Glutamatergic neuron (in vitro differentiated cells): ENCODE measurements around the gene APBB2. TPM values are rescaled to one million over a fixed set of nuclear protein-coding genes. Genes with fewer than 3 reads are reported as not detected.
A peak's percentile ranks its signal among the peaks of the same experiment; 100 is the strongest.

Source experiments
- DNase-seq: peaks from one replicate; pipeline ENCODE4 v3.0.0; 2022
- H3K27ac Mint-ChIP-seq: one replicate; pipeline ENCODE4 v1.8.0; 2020; ENCODE audit warnings: mild to moderate bottlenecking, mixed read lengths, inconsistent platforms; ENCODE audit not compliant: unreplicated experiment
- H3K27me3 Mint-ChIP-seq: one replicate; pipeline ENCODE4 v1.8.0; 2020; ENCODE audit warnings: mild to moderate bottlenecking, moderate library complexity, mixed read lengths, inconsistent platforms; ENCODE audit not compliant: unreplicated experiment
- H3K36me3 Mint-ChIP-seq: one replicate; pipeline ENCODE4 v1.8.0; 2020; ENCODE audit warnings: mild to moderate bottlenecking, mixed read lengths, inconsistent platforms; ENCODE audit not compliant: unreplicated experiment
- H3K4me1 Mint-ChIP-seq: one replicate; pipeline ENCODE4 v1.8.0; 2020; ENCODE audit warnings: mild to moderate bottlenecking, low read depth, mixed read lengths, inconsistent platforms; ENCODE audit not compliant: unreplicated experiment
- H3K4me3 Mint-ChIP-seq: one replicate; pipeline ENCODE4 v1.8.0; 2020; ENCODE audit warnings: mild to moderate bottlenecking, mixed read lengths, inconsistent platforms; ENCODE audit not compliant: unreplicated experiment
- H3K9me3 Mint-ChIP-seq: one replicate; pipeline ENCODE4 v1.8.0; 2020; ENCODE audit warnings: mild to moderate bottlenecking, moderate library complexity, mixed read lengths, inconsistent platforms; ENCODE audit not compliant: unreplicated experiment
- CTCF ChIP-seq: fragments of 200-600 bp; sonication (generic); IDR thresholded peaks from one replicate; pipeline ENCODE4 v1.5.0; 2021; ENCODE audit not compliant: partially characterized antibody, unreplicated experiment
- total RNA-seq: library from RNA; stranded (reverse); fragmentation: NEBNext Ultra II Directional; extraction: Animal tissue kit (Norgen Biotek cat#: 25700); gene quantifications from one replicate; pipeline ENCODE4 v1.2.1, GENCODE V29; 2021; ENCODE audit not compliant: unreplicated experiment

The APBB2 gene
- total RNA-seq, 1 donor from 2014 or later: 117 TPM

DNA sequence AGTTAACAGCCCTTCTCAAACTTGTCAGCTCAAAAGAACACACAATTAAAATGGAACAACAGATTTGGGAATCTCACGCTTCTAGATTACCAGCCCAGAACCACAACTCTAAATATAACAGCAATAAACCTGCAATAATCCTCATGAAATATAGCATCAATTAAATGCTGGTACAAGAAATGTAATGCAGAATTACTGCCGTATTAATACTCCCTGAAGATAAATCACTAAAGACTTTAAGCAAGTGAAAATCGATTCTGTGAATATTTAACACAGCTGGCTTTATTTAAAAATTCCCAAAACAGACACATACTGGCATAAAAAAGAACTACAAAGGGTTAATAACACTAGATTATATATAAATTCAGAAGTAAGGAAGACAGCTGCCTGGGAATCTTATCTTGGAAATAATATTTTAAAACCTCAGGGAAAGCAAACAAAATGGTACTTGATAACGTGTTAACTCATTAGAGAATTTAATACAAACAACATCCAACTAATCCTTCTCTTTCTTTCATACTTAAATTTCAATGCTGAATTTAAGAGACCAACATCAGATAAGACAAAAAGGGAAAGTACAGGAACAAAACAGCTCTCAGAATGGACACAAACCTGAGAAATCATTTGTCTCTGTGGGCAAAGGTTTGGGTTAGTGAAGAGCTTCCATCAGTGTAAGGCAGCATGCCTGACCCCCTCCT, 34.7 kb downstream of the APBB2 start:
- peaks cover 6% of the 10 kb centered on the region for H3K9me3 Mint-ChIP-seq
- no peak for DNase-seq
- TF ChIP-seq CTCF: no peak
- peaks cover 26% of the 10 kb centered on the region for H3K4me1 Mint-ChIP-seq
- peaks cover 16% of the 10 kb centered on the region for H3K36me3 Mint-ChIP-seq
- peaks cover 2% of the 10 kb centered on the region for H3K27me3 Mint-ChIP-seq
- no peak overlapping the region for H3K27ac Mint-ChIP-seq
- no peak overlapping the region for H3K4me3 Mint-ChIP-seq

GRCh38 chr4:41178372-41179370, 35.7 kb downstream of the APBB2 start:
- Mint-ChIP-seq H3K9me3 (peaks cover 6% of the 10 kb centered on the region), H3K27ac (peak overlapping the region; percentile 5), H3K4me3 (no peak overlapping the region), H3K4me1 (peaks cover 26% of the 10 kb centered on the region), H3K36me3 (peaks cover 11% of the 10 kb centered on the region), H3K27me3 (peaks cover 2% of the 10 kb centered on the region)
- TF ChIP-seq CTCF: no peak
- DNase-seq: no peak

DNA sequence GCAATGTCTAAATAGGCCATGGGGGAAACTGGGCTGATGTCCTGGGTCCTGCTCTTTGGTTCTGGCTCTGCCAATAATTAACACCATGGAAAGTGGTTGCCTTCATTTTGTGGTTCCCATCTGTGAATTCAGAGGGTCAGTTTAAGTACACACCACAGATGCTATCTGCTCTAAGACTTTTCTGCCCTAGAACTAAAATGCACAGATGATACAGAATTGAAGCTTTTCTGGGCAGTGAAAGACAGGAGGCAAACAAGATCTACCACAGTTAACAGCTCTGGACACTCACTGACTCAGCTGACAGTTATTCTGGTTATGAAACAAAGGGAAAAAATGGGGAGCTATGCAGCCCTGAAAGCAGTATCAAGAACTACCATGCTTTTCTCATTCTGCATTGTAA, 37.3 kb downstream of the APBB2 start:
- no peak for TF ChIP-seq CTCF
- Mint-ChIP-seq H3K4me3 (peak overlapping the region; percentile 57), H3K4me1 (peaks cover 26% of the 10 kb centered on the region), H3K27ac (peak overlapping the region; percentile 86), H3K36me3 (peaks cover 1% of the 10 kb centered on the region), H3K9me3 (no peaks in the 10 kb centered on the region), H3K27me3 (no peaks in the 10 kb centered on the region)
- DNase-seq: no peak

DNA sequence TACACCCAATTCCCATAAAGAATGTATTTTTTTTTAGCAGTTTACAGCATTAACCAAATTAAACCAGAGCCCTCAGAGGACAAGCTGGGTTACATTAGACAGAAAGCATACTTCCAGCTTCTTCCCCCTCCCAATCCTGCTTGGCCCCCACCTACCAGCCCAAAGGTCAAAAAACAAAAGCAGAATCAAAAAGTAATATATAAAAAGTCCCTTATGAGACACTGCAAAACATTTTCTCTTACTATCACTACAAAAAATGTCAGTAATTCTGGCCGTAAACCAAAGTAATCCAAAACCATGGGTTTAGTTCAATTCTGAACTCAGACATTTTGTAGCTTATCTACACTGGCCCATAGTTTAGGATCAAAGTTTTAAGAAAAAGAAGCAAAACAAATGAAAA, 38.0 kb downstream of the APBB2 start:
- Mint-ChIP-seq H3K4me1 (peaks cover 26% of the 10 kb centered on the region), H3K36me3 (no peaks in the 10 kb centered on the region), H3K27ac (peak overlapping the region; percentile 86), H3K4me3 (peak overlapping the region; percentile 54), H3K9me3 (no peaks in the 10 kb centered on the region), H3K27me3 (no peaks in the 10 kb centered on the region)
- no peak for DNase-seq
- no peak for TF ChIP-seq CTCF

DNA sequence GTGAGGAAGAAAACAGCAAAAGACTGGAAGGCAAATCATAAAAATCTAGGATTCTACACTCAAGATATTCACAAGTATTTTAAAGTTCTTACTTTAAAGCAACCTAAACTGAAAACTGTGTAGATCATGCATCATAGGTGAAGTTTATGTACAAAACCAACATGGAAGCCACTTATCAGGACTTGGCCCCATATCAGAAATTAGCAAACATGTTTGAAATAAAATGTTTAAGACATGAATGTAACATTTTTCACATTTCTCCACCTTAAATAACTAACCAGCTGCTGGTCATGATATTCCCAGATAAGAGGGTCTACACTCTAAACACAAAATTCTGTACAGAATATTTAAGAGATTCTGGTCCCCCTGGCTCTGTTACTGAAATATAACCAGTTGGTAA, 38.5 kb downstream of the APBB2 start:
- Mint-ChIP-seq H3K4me1 (peaks cover 30% of the 10 kb centered on the region), H3K27me3 (no peaks in the 10 kb centered on the region)

More for the DNA sequence above, 38.5 kb downstream of the APBB2 start:
- H3K9me3 Mint-ChIP-seq: no peaks in the 10 kb centered on the region
- TF ChIP-seq CTCF: no peak
- H3K4me3 Mint-ChIP-seq: peak overlapping the region; percentile 54
- H3K27ac Mint-ChIP-seq: peak overlapping the region; percentile 86
- DNase-seq: no peak
- H3K36me3 Mint-ChIP-seq: no peaks in the 10 kb centered on the region
